ENCODE measurements around the gene SAFB. TPM values are rescaled to one million over a fixed set of nuclear protein-coding genes. Genes with fewer than 3 reads are reported as not detected.

The SAFB gene
- total and polyA plus RNA-seq, 9 donors, result 64.1 to 108 (median 75.2) TPM

DNA sequence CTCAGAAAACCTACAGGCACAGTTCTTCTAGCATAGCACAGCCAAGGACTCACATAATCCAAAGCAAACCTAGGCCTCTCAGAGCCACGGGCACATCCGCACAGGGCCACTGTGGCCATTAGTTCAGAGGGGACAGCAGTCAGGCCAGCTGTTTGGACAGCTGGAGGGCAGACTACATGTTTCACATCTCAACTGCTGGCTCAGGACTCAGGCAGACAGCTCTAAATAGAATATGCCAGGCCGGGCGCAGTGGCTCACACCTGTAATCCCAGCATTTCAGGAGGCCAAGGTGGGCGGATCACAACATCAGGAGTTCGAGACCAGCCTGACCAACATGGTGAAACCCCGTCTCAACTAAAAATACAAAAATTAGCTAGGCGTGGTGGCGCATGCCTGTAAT lies 27.1 kb upstream of the SAFB start:
- no peaks in the 10 kb centered on the region for H3K4me1 ChIP-seq (ENCODE audit: insufficient read depth)
- 87 to 91% (median 89%) methylated on average over 9 of the region's 9 CpGs for WGBS, 3 donors
- intact Hi-C loops (cut with DNase I), result no loop called here
- H3K9me3 ChIP-seq, result no peaks in the 10 kb centered on the region
- no peak for DNase-seq
- H3K27ac ChIP-seq, result no peak overlapping the region
- no peak overlapping the region for H3K4me3 ChIP-seq
- H3K27me3 ChIP-seq, result no peaks in the 10 kb centered on the region
- H3K36me3 ChIP-seq, result no peaks in the 10 kb centered on the region
- no peak for TF ChIP-seq EP300 (IDR thresholded peaks at IDR 0.05)
- TF ChIP-seq, protein P1, sequence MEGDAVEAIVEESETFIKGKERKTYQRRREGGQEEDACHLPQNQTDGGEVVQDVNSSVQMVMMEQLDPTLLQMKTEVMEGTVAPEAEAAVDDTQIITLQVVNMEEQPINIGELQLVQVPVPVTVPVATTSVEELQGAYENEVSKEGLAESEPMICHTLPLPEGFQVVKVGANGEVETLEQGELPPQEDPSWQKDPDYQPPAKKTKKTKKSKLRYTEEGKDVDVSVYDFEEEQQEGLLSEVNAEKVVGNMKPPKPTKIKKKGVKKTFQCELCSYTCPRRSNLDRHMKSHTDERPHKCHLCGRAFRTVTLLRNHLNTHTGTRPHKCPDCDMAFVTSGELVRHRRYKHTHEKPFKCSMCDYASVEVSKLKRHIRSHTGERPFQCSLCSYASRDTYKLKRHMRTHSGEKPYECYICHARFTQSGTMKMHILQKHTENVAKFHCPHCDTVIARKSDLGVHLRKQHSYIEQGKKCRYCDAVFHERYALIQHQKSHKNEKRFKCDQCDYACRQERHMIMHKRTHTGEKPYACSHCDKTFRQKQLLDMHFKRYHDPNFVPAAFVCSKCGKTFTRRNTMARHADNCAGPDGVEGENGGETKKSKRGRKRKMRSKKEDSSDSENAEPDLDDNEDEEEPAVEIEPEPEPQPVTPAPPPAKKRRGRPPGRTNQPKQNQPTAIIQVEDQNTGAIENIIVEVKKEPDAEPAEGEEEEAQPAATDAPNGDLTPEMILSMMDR (IDR thresholded peaks at IDR 0.05), result no peak
- no peak for TF ChIP-seq POLR2A (IDR thresholded peaks at IDR 0.05)

DNA sequence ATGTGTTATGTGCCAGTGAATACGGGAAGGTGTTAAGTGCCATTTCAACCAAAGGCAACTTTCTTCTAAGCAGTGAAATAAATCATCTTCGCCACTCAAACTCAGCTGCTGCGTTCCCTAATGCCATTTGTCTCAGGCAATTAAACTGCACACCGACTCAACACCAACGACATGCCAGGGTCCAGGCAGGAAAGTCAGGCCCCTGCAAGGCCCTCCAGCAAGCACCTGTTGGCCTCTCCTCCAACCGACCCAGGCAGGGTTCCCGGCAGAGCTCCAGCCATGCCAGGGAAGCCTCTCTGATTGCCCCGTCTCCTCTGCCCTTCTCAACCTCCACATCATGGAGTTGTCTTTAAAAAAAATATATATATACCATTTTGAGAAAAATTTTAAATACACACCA lies 22.1 kb upstream of the SAFB start:
- no peak for DNase-seq
- intact Hi-C loops (cut with DNase I), result no loop called here
- Histone ChIP-seq H3K27me3 (no peaks in the 10 kb centered on the region), H3K27ac (no peak overlapping the region), H3K4me3 (no peak overlapping the region), H3K36me3 (no peaks in the 10 kb centered on the region), H3K4me1 (ENCODE audit: insufficient read depth) (no peaks in the 10 kb centered on the region), H3K9me3 (no peaks in the 10 kb centered on the region)
- TF ChIP-seq POLR2A (IDR thresholded peaks at IDR 0.05) (no peak), EP300 (IDR thresholded peaks at IDR 0.05) (no peak)
- TF ChIP-seq, protein P1 (IDR thresholded peaks at IDR 0.05), result no peak
- WGBS, 3 donors, result 79 to 82% (median 79%) methylated on average over 8 of the region's 8 CpGs

DNA sequence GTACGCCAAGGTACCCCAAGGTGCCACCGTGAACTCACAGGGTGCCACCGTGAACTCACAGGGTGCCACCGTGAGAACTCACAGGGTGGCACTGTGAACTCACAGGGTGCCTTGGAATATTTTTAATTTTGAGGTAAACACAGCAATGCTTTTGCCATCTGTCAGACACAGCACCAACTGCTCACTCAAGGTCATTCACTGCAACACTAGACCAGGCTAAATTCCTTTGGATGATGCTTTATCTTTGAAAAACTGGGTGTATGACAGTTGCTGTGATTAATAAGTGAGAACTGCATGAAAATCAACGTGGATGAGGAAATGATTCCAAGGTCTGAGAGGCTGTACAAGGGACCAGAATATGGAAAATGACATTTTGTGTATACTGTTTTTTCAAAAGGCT lies 19.3 kb upstream of the SAFB start:
- Histone ChIP-seq H3K4me3 (no peak overlapping the region), H3K27me3 (no peaks in the 10 kb centered on the region), H3K4me1 (ENCODE audit: insufficient read depth) (no peaks in the 10 kb centered on the region), H3K36me3 (no peaks in the 10 kb centered on the region), H3K27ac (no peak overlapping the region), H3K9me3 (no peaks in the 10 kb centered on the region)
- TF ChIP-seq EP300 (IDR thresholded peaks at IDR 0.05), result no peak
- TF ChIP-seq, protein P1 (IDR thresholded peaks at IDR 0.05), result no peak
- DNase-seq, result no peak
- 66 to 72% (median 71%) methylated on average over 5 of the region's 5 CpGs for WGBS, 3 donors
- intact Hi-C loops (cut with DNase I), result no loop called here

DNA sequence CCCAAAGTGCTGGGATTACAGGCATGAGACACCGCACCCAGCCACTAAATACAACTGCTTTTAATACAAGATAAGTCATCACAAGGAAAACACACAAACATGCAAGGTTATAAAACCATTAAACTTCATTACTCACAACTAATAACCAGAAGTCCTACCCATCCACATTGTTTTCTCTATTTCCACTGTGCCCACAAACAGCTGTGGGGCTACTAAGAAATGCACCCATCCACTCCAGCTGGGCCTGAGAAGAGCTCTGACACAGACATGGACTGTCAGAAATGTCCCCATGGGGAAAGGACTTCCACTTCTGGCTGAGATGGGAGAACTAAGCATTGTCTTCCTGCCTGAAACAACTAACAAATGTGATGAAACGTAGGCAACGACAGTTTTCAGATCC lies 17.5 kb upstream of the SAFB start:
- no peak overlapping the region for H3K27ac ChIP-seq
- no peaks in the 10 kb centered on the region for H3K9me3 ChIP-seq
- TF ChIP-seq EP300 (IDR thresholded peaks at IDR 0.05), result no peak
- intact Hi-C loops (cut with DNase I), result no loop called here
- H3K4me3 ChIP-seq, result no peak overlapping the region
- no peaks in the 10 kb centered on the region for H3K36me3 ChIP-seq
- H3K27me3 ChIP-seq, result no peaks in the 10 kb centered on the region
- WGBS, 3 donors, result 85 to 93% (median 86%) methylated on average over 3 of the region's 3 CpGs
- DNase-seq, result no peak
- H3K4me1 ChIP-seq (ENCODE audit: insufficient read depth), result no peaks in the 10 kb centered on the region

DNA sequence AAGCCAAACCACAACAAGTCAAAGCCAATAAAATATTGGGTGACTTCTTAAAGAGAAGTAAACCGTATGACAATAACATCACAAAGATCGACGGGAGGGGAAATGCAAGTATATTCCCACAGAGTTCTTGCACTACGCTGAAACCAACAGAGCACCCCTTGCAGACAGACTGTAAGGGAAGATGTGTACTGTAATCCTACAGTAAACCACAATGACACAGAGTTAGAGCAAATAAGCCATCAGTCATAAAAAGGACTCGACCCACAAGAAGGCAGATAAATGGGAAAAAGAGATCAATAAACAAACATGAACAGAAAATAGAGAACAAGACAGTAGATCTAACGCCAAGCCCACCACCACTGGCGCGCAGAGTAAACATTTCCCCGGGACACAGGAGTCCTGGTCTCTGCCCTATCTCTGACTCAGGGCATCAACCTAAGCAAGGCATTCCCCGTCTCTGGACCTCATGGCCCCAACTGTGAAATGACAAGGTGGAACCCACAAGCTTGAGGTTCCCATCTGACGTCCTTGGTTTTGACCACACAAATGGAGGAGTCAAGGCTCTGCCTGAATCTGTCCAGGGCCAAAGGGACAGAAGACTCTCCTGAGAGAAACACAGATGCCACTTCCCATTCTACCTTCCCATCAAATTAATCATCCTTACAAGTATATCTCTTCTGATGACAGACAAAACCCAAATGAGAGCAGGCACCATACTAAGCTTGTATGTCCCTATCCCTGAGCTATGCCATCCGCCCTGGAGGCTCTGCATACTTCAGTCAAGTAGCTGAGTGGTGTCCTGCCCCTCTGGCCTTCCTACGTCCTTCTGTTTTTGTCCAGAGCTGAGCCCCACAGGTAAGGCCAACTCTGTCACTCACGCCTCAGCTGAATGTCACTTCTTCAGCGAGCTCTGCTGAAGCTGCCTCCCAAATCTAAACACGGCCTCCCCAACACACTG lies 15.3 kb upstream of the SAFB start:
- H3K9me3 ChIP-seq, result no peaks in the 10 kb centered on the region
- no peak overlapping the region for H3K27ac ChIP-seq
- no peak for DNase-seq
- no peak for TF ChIP-seq EP300 (IDR thresholded peaks at IDR 0.05)
- TF ChIP-seq POLR2A (IDR thresholded peaks at IDR 0.05), result no peak
- TF ChIP-seq, protein P1 (IDR thresholded peaks at IDR 0.05), result no peak
- H3K27me3 ChIP-seq, result no peaks in the 10 kb centered on the region
- 90 to 94% (median 90%) methylated on average over 16 of the region's 16 CpGs for WGBS, 3 donors
- intact Hi-C loops (cut with DNase I), result no loop called here
- no peaks in the 10 kb centered on the region for H3K4me1 ChIP-seq (ENCODE audit: insufficient read depth)
- no peak overlapping the region for H3K4me3 ChIP-seq
- H3K36me3 ChIP-seq, result no peaks in the 10 kb centered on the region

Measured in ovary (tissue), 9 donors.